Measurements from ENCODE around the gene ADRA2C.

DNA sequence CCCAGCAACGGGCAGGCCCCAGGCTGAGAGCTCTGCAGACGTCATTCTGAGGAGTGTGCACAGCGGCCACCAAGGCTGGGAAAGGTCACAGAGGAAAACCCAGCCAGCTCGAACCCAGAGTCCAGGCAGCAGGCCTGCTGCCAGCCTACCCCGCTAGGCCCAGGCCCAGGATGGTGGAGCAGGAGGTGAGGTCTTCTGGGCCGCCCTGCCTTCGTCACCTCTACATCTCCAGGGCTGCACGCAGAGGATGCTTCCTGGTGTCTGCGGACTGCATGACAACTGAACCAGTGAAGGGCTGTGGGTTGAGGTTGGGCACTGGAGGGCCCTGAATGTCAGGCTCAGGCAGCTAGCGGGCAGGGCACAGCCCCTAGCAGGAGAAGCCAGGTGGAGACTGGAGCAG lies 5.8 kb upstream of the ADRA2C start:
- TF ChIP-seq, protein P1, sequence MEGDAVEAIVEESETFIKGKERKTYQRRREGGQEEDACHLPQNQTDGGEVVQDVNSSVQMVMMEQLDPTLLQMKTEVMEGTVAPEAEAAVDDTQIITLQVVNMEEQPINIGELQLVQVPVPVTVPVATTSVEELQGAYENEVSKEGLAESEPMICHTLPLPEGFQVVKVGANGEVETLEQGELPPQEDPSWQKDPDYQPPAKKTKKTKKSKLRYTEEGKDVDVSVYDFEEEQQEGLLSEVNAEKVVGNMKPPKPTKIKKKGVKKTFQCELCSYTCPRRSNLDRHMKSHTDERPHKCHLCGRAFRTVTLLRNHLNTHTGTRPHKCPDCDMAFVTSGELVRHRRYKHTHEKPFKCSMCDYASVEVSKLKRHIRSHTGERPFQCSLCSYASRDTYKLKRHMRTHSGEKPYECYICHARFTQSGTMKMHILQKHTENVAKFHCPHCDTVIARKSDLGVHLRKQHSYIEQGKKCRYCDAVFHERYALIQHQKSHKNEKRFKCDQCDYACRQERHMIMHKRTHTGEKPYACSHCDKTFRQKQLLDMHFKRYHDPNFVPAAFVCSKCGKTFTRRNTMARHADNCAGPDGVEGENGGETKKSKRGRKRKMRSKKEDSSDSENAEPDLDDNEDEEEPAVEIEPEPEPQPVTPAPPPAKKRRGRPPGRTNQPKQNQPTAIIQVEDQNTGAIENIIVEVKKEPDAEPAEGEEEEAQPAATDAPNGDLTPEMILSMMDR (IDR thresholded peaks at IDR 0.05), result no peak
- TF ChIP-seq ZFX (IDR thresholded peaks at IDR 0.05; ENCODE audit: borderline replicate concordance), result no peak
